ENCODE data around the gene MYBBP1A.
A peak's percentile ranks its signal among the peaks of the same experiment; 100 is the strongest.

Gene MYBBP1A

GRCh38 chr17:4534515-4534914 lies 20.7 kb downstream of the MYBBP1A start:
- H3K36me3 ChIP-seq (ENCODE audit: control insufficient read depth, insufficient read depth, low read length): peaks cover 10% of the 10 kb centered on the region
- peak; percentile 25 for DNase-seq (ENCODE audit: extremely low read depth, insufficient read length)
- no peak overlapping the region for H3K4me3 ChIP-seq (replicated peaks; ENCODE audit: low read depth, low read length)
- no peaks in the 10 kb centered on the region; the same call in 1 of the 2 replicates for H3K27me3 ChIP-seq (replicated peaks; ENCODE audit: control insufficient read depth, insufficient read depth, low read length)
- TF ChIP-seq, protein P1, sequence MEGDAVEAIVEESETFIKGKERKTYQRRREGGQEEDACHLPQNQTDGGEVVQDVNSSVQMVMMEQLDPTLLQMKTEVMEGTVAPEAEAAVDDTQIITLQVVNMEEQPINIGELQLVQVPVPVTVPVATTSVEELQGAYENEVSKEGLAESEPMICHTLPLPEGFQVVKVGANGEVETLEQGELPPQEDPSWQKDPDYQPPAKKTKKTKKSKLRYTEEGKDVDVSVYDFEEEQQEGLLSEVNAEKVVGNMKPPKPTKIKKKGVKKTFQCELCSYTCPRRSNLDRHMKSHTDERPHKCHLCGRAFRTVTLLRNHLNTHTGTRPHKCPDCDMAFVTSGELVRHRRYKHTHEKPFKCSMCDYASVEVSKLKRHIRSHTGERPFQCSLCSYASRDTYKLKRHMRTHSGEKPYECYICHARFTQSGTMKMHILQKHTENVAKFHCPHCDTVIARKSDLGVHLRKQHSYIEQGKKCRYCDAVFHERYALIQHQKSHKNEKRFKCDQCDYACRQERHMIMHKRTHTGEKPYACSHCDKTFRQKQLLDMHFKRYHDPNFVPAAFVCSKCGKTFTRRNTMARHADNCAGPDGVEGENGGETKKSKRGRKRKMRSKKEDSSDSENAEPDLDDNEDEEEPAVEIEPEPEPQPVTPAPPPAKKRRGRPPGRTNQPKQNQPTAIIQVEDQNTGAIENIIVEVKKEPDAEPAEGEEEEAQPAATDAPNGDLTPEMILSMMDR (IDR thresholded peaks at IDR 0.05; ENCODE audit: insufficient read depth, low read length, poor library complexity, severe bottlenecking): no peak

DNA sequence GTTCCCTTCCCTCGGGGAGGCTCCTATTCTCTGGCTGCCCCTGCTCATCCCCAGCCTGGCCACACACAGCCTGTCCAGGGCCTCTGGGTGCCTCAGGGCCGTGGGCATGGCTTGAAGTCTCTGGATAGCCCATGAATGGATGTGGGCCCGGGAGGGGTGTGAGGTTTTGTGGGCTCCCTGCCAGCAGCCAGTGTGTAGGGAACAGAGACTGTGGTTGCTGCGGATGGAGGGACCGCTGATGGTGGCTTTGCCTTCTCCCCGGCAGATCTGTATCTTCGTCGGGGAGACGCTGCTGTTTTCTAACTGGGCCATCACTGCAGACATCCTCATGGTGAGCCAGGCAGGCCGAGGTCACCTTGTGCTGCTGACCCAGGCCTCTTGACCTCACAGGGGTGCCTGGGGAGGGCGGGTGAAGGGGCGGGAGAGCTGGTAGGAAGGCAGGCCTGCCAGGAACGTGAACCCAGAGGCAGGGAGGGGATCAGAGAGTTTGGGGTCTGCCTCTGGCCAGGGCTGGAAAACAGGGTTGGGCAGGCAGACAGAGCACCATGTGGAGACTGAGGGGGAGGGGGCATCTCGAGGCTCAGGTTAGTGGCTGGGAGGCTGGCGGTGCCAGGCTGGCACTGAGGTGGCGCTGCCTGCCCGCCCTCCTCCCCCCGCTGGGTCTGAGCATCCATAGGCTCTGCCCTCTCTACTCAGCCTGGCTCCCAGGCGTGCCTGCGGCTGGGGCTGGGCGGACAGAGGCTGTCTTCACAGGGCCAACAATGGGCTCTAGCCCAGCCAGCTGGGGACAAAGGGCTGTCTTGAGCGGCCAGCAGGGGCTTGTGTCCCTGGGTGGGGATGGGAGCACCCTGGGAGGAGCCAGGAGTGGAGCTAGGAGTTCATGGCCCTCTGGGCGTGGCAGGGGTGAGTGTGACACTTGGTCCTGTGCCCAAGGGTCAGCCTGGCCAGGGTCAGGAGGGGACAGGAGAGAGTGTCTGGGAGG lies 21.4 kb downstream of the MYBBP1A start:
- TF ChIP-seq, protein P1 (IDR thresholded peaks at IDR 0.05; ENCODE audit: insufficient read depth, low read length, poor library complexity, severe bottlenecking): no peak
- H3K27me3 ChIP-seq (replicated peaks; ENCODE audit: control insufficient read depth, insufficient read depth, low read length): no peaks in the 10 kb centered on the region; the same call in 1 of the 2 replicates
- H3K36me3 ChIP-seq (ENCODE audit: control insufficient read depth, insufficient read depth, low read length): peaks cover 8% of the 10 kb centered on the region
- peak; percentile 24 for DNase-seq (ENCODE audit: extremely low read depth, insufficient read length)
- H3K4me3 ChIP-seq (replicated peaks; ENCODE audit: low read depth, low read length): no peak overlapping the region

GRCh38 chr17:4532860-4533522 lies 22.2 kb downstream of the MYBBP1A start:
- Histone ChIP-seq H3K4me3 (replicated peaks; ENCODE audit: low read depth, low read length) (no peak overlapping the region), H3K27me3 (replicated peaks; ENCODE audit: control insufficient read depth, insufficient read depth, low read length) (no peaks in the 10 kb centered on the region; the same call in 1 of the 2 replicates), H3K36me3 (ENCODE audit: control insufficient read depth, insufficient read depth, low read length) (peaks cover 6% of the 10 kb centered on the region)
- peak; percentile 20 for DNase-seq (ENCODE audit: extremely low read depth, insufficient read length)
- TF ChIP-seq, protein P1 (IDR thresholded peaks at IDR 0.05; ENCODE audit: insufficient read depth, low read length, poor library complexity, severe bottlenecking): no peak

DNA sequence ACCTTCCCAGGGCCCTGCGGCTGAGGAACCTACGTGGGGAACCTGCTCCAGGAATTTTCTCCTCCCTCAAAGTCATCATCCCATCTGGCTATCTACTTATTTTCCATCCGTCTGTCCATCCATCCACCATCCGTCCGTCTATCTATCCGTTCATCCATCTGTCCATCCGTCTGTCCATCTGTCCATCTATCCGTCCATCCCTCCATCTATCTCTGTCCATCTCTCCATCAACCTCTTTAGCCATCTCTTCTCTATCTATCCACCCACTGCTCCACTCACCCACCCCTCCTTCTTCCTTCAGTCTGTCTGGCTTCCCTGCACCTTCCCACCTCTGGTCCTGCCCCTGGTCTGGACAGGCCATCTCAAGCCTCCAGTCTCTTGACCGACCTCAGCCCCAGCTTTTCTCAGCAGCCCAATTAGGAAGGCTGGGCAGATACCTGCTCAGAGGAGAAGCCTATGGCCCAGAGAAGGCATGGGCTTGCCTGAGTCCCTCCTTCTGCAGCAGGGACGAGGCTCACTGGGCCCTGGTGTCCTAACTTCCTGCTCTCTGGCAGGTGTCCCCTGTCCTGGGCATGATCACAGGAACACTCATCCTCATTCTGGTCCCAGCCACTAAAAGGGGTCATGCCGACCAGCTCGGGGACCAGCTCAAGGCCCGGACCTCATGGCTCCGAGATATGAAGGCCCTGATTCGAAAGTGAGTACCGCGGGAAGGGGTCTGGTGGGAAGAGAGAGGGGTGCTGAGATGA lies 23.0 kb downstream of the MYBBP1A start:
- TF ChIP-seq, protein P1 (IDR thresholded peaks at IDR 0.05; ENCODE audit: insufficient read depth, low read length, poor library complexity, severe bottlenecking): no peak
- Histone ChIP-seq H3K4me3 (replicated peaks; ENCODE audit: low read depth, low read length) (no peak overlapping the region), H3K27me3 (replicated peaks; ENCODE audit: control insufficient read depth, insufficient read depth, low read length) (no peaks in the 10 kb centered on the region; the same call in 1 of the 2 replicates), H3K36me3 (ENCODE audit: control insufficient read depth, insufficient read depth, low read length) (no peaks in the 10 kb centered on the region; the same call in none of the 2 replicates)
- DNase-seq (ENCODE audit: extremely low read depth, insufficient read length): peak; percentile 10
